GM18511 (cell line): ENCODE data around the gene TMEM63B.
"Not testable (repeated sequence)": the region's sequence is repeated elsewhere in the genome, so short reads cannot be mapped to it uniquely, and the experiment has no call there.

Experiments used
- ATAC-seq: cut with Tn5 transposase; IDR thresholded peaks from one replicate; pipeline ENCODE4 v1.9.1; 2021; ENCODE audit warnings: mild to moderate bottlenecking, moderate library complexity; ENCODE audit not compliant: unreplicated experiment

Gene TMEM63B

DNA sequence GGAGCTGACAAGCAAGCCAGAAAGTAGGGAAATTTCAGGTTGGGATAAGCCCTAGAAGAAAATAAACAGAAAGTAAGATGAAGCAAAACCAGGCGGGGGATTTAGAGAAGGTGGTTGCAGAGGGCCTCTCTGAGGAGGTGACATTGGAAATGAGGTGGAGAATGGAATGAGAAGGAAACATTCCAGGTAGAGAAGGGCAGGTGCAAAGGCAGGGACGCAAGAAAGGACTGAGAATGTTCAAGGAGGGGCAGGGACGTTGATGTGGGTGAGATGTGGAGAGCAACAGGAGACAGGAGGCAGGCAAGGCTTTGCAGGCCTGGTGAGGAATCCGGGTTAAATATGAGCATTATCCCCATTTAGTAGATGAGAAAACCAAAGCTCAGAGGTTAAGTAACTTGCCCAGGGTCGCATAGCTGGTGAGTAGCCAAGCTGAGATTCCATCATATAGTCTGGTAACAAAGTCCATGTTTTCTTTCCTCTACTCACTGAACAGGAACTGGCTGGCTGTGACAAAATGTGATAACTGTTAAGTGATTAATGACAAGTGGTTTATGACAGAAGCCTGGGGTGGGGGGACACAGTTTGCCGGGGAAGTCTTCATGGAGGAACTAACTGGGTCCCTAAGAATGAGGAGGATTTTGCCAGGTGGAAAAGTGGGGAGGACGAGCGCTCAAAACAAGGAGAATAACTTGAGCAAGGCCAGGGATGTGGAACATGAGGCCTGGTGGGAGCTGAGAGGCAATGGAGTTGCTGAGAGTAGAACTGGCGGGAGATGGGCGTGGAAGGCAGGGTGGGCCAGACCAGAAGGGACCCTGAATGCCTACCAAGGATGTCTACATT is 32.7 kb upstream of the TMEM63B start:
- no peak for ATAC-seq

DNA sequence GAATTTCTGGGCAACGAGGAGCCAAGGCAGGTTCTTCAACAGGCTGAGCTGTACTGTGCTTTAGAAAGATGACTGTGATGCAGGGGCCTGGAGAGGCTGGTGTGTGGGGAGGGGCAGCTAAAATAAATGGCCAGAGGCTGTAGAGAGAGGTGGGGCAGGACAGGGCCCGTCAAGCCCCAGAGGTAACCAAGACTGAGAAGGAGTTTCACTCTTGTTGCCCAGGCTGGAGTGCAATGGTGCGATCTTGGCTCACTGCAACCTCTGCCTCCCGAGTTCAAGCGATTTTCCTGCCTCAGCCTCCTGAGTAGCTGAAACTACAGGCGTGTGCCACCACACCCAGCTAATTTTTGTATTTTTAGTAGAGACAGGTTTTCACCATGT is 32.1 kb upstream of the TMEM63B start:
- not testable (repeated sequence) for ATAC-seq

DNA sequence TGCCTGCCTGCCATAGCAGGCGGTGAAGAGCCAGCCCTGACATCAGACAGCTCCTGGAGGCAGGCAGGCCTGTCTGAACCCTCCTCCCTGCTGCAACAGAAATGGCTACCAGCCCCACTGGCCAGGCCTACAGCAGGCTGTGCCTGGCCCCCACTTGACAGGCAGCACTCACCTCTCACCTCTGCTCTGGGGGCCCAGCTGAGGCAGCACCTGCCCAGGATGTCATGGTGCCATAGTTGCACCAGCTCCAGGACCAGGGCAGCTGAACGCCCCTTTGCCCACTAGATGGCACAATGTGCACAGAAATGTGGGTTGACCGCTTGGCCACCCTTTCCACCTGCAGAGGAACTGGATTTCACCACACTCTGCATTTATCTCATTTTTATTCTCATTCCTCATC is 30.7 kb upstream of the TMEM63B start:
- peak; percentile 75 for ATAC-seq

DNA sequence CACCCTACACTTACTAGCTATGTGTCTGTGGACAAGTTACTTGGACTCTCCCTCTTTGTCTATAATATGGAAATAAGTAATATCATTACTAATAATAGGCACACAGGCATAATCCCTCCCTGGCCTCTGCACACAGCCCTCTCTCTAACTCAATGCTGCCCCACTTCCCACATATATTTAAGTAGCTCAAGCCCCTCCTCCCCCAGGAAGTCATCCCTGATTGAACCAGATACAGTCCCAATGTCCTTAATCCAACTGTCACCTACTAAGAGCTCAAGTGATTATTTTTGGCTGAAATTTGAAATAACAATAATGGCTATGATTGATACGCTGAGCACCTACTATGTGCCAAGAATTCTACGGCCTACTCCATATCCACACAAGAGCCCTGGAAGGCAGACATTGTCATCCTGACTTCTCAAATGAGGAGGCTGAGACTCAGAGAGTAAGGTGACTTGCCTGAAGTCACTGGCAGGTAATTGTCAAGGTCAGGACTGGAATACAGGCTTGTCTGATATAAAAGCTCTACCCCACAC is 29.5 kb upstream of the TMEM63B start:
- ATAC-seq = no peak

DNA sequence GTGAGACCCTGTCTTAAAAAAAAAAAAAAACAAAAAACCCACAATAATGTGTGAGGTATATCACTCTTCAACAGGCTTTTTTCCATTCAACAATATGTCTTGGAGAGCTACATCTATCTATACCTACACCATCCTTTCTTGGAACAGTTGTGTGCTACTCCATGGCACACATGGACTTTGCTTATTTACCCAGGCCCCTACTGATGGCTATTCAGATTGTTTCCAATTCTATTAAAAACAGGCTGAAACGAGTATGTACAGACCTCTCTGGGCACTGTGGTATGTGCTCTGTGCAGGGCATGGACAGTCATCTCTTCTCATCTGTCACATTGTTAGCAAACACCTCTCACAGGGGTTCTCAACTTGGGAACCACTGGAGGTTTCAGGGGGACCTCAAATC is 28.2 kb upstream of the TMEM63B start:
- no peak for ATAC-seq

DNA sequence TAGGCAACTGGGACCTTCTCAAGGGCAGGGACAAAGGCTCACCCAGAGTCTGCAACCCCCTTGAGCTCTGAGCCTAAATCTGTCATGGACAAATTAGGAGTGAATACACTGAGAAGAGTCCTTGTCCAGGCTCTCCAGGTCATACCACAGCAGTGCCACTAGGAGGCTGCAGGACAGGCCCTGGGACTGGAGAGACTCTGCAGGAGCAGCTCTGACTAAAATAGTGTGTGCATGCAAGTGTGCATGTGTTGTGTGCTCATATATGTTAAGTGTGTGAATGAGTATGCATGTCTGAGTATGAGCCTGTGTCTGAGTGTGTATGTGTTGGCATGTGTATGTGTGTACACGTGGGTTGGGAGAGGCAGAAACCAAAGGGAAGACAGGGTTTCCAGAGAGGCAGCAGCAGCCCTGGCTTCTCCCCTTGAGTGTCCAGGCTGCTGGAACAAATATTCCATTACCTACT is 27.2 kb upstream of the TMEM63B start:
- no peak for ATAC-seq

DNA sequence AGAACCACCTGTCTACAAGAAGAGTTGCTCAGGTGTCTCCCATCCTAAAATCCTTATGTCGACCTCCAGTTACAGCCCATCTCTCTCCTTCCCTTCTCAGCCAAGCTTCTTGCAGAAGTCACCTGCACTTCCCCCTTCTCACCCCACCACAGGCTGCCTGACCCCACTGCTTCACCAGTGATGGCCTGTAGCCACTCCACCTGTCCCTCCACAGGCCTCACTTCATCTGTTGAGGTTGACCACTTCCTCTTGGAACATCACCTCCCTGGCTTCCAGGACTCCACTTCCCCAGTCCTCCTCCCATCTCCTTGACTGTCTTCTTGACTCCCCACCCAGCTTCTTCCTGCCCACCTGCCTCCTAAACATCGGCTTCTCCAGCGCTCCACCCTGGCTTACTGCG is 25.5 kb upstream of the TMEM63B start:
- ATAC-seq = no peak

DNA sequence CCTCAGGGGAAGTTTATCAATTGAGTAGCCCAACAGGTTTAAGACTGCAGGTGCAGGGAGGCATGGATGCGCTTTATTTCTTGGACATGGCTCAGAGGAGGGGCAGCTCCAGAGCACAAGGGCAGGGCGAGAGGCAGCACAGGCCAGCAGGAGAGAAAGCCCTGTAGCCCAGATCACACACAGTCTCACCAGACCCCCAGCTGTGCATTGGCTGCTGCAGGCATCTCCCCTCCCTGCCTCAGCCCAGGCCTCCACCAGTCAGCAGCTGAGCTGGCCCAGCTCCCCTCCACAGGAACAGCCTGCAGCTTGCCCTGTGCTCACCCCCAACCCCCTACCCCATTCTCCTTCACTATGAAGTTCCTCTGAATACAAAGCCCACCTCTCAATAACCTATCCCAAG is 24.8 kb upstream of the TMEM63B start:
- no peak for ATAC-seq

DNA sequence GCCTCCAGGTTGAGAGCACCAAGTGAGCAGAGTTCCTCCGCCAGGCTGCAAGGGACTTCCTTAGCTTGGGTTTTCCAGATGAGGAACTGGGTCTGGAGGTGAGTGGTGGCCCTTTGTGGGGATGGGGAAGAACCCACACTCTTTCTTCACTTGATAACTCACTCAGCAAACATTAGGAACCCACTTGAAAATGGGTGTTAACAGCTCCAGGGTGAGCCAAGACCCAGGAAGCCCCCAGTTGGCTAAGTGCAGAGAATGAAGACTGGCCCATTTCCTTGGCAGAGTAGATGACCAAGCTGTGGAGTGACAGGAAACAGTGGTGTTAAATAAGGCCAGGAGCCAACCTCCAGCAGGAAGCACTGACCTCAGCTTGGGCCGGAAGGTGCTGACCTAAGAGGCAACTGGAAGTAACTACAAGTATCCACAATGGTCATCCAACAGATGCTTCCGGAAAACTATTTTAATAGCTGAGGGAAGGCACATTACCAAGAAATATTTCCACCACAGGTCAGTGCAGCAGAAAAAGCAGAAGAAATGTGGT is 22.8 kb upstream of the TMEM63B start:
- ATAC-seq = no peak

DNA sequence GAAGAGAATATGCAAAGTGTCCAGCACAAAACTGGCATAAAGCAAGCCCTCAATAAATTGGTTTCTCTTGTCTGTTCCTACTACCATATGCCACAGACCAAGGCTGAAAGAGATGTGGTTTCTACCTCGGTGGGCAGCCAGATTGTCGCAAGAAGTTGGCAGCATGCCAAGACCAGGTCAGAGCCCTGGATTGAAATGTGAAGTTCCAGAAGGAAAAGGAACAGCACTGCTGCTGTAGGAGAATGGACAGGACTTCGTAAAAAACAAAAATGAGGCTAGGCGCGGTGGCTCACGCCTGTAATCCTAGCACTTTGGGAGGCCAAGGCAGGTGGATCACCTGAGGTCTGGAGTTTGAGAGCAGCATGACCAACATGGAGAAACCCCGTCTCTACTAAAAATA is 22.2 kb upstream of the TMEM63B start:
- no peak for ATAC-seq

DNA sequence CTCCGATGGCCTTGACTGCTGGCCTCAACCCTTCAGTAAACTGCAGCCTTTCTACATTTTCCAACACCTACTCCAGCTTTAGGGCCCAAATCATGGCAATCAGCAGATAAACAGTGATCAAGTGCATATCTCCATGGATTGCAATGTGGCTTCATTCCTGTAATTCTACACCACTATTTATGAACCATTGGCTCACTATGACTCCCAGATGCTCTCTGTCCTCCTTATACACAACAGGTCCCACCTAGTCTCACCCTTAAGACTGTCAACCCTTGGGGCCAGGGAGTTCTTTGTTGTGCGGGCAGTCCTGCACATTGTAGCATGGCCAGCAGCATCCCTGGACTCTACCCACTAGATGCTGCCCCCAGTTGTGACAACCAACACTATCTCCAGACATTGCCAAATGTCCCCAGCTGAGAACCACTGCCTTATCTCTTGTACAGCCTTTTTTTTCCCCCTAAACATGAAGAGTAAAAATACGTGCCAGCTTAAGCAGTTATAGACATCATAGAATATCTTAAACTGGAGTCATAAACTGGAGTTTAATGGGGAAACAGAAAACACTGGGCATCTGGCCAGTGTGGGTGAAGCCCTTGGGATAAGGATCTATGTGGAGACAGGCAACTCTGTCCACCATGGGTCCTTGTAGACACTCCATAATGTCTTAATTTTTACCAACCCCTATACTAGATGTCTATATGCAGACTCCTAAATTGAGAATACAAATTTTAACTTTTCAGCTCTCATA is 21.2 kb upstream of the TMEM63B start:
- no peak for ATAC-seq

DNA sequence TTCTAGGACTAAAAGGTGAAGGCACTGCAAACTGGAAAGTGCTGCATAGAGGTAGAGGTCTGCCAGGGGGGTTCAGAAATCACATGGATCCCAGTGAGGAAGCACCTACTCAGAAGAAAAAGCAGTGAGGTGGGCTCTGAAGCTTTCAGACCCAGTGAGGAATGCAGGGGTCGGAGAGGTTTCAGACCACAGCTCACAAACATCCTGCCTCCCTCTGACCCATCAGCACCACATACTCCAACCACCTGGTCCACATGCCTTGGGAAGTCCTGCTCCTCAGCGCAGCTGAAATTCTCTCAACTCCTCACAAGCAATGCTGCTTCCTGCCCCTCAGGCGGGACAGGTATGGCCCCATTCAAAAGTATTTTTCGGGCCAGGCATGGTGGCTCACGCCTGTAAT is 20.3 kb upstream of the TMEM63B start:
- no peak for ATAC-seq

DNA sequence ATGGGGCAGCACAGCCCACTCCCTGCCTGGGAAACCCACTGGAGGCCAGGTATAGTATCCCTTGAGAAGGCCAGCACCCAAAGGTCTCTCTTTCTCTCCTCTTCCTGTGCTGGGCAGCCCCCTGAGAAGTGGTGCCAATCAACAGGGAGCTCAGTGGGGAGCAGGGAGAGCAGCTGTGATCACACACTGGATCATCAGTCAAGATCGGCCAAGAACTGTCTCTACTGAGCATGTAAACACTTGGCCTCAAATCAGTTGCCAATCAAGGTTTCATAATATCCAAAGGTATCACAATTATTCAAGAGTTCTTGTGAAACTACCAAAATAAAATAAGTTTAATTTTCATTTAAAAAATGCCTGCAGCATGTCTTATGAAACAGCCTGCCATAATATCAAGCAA is 18.9 kb upstream of the TMEM63B start:
- no peak for ATAC-seq

DNA sequence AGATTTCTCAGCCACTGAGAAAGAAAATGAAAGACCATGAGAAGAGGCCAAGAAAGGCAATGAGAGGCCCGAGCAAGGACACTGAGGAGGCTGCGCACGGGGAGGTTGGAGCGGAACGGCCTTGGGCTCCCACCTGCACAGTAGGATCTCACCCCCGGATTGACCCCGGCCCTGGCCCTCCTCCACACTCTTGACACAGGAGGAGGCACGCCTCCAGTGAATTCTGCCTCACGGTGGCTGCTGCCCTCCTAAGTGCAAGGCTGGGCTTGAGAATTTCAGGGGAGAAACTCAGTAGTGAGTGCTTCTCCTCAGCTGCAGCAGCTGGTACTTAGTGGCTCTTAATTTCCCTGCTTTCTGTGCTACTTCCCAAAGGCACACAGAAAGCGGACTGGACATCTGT is 18.1 kb upstream of the TMEM63B start:
- no peak for ATAC-seq

DNA sequence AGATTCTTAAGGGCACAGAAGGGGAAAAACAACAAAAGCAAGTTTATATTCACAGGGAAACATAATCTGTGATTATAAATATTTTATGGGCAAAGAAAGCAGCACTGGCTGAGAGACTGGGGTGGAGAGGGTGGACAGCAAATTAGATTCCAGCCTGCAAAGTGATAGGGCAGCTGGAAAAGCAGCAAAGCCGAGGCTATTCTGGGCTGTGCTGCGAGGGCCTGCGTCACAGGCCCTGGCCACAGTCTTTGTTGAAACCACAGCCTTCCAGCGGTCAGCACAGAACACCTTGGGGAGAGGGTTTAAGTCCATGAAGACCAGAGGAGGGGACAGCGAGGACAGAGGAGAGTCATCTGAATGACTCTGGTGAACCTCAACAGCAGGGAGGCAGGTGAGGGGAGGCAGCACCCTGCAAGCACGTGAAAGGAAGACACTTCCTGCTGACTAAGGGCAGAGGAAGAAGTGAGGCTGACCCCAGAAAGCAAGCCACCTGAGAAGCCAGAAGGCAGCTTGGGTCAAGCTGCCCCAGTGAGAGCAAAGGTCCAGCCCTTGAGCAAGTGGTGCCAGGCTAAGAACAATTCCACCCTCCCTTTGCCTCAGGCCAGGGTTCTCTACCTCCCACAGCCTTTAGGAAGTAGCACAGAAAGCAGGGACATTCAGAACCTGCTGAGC is 17.2 kb upstream of the TMEM63B start:
- no peak for ATAC-seq

DNA sequence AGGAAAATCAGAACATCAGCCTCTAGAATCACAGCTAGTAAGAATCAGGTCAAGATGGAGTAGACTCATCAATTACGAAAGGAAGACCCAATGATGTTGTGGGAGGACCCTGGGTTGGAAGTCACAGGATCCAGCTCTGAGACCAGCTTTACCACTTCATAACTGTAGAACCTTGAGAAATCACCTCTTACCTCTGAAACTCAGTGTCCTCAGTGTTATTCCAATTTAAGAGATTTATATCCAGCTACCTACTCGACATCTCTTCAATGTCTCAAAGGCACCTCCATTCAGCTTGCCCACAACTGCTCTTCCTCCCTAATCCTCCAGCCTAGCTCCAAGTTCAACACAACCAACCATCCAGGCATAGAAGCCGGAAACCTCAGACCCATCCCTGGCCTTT is 16.4 kb upstream of the TMEM63B start:
- ATAC-seq = no peak

DNA sequence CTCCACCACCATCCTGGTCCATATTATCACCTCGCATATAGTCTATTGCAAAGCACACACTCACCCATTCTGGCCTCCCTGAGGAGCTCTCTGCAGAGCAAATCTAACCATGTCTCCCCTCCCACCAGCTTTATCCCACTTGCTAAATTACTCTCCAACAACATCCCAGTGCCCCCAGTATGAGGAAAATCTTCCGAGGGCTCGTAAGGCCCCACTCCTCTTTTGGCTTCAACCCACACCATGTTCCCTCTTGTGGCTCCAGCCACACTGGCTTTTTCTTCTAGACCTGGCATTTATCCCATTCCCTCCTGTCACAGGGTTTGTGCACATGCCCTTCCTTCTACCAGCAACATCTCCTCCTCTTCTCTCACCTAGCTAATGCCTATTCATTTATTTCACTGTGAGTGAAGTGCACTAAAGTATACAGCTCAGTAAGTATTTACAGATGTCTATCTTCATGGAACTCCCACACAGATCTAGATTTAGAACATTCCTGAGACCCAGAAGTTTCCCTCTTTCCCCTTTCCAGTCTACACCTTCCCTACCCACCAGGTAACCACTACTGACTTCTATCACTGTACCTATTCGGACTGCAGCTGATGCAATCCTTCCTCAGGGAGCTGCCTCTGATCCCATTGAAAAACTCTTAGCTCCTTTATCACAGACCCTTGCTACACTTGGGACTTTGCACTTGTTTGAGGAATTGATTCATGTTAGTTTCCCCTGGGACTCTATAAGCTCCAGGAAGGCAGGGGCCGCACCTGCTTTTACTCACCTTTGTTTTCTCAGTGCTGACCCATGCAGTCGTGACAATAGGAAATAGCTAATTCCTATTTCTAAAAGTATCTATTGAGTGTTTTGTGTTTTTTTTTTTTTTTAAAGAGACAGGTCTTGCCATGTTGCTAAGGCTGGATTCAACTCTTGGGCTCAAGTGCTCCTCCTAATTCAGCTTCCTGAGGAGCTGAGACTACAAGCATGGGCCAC is 15.6 kb upstream of the TMEM63B start:
- ATAC-seq = no peak

DNA sequence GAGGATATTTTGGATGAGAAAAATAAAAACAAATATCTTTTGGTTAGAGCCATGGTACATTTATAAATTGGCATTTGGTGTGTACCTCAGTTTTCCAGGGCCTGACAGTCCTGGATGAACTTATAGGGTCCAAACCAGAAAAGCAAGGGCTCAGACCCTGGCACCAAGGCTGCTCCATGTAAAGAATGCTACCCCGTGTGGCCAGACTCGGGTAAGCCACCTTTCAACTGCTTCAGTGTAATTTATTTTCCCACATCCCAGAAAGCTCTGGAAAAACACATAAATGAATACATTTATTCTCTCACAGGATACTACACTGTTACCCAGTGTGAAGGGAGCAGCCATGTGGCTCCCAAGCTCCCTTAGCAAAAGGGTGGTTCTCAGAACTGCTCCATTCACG is 13.9 kb upstream of the TMEM63B start:
- ATAC-seq = no peak

DNA sequence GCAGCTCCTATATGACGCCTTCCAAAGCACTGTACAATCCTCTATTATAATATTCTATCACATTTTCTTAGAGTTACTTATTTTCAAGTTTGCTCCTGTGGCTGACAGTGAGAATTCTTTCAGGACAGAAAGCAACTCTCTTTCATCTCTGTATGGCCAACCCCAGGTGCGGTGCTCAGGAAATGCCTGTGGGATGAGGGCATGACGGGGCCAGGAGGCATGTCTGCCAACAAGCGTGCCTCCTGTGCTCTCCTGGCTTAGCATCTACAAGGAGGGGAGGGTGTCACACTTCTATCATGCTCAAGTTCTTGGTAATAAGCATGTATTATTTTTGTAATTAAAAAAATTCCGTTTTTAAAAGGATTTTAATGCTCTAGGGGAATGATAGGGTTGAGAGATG is 11.5 kb upstream of the TMEM63B start:
- no peak for ATAC-seq
